GM19193 (cell line): ENCODE results near the gene AQP6.
A peak's percentile ranks its signal among the peaks of the same experiment; 100 is the strongest.

Experiments
- POLR2A ChIP-seq: IDR thresholded peaks from 4 replicates; pipeline ENCODE4 v1.6.1; 2011; ENCODE audit not compliant: insufficient read depth, insufficient read length; ENCODE audit errors: extremely low read depth

AQP6 gene

DNA sequence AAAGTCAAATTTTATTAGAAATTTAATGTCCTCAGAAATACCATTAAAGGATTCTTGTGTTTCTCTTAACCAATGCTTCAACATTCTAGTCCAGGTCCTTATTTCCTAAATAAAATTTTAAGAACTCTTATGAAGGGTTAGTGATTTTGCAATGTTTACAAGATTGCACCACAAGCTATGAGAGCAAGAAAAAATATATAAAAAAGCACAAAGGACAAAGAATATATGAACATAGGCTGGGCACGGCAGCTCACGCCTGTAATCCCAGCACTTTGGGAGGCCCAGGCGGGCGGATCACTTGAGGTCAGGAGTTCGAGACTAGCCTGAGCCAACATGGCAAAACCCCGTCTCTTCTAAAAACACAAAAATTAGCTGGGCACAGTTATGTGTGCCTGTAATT is 44.9 kb downstream of the AQP6 start:
- no peak for TF ChIP-seq POLR2A

DNA sequence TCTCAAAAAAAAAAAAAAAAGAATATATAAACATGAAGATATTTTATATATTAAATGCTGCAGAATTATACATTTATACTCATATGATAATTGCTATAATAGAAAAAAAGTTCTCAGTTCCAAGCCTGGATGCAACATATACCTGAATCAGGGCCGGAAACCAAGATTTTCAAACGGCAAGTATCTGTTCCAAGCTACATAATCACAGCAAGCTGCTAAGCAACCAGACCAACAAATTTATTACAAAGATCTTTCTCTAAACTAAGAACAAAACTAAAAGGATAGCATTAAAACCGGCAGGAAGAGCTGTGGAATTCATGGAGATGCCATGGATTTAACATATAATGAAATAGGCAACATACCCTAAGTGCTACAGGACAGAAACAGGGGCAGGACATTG is 45.4 kb downstream of the AQP6 start:
- TF ChIP-seq POLR2A, result no peak

DNA sequence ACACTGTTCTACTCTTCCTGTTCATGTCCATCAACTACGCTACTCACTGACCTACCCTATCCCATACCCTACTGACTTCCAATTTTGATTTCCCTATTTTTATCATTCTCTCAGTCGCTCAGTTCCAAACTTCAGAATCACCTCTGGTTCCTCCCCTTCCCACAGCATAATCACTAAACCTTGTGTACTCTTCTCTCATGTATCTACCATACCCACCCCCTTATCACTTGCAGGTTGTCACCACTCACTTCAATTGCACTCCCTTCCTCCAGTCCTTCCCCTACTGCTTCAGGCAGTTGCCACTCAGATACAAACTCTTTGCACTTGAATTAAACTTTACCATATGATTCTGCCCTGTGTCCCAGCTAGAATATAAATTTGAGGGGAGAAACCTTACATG is 46.2 kb downstream of the AQP6 start:
- no peak for TF ChIP-seq POLR2A

DNA sequence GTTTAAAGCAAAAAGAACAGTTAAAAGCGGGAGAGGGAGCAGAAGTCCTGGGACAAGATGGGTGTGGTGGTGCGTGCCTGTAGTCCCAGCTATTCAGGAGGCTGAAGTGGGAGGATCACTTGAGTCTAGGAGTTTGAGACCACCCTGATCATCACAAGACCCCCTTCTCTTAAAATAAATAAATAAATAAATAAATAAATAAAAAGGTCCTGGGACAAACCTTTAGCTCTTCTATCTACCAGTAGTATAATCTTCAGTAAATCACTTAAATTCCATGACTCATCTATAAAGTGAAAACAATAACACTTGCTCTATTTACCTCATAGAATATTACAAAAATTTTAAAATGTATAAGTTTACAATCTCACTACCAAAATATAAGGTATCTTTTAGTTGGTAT is 46.8 kb downstream of the AQP6 start:
- TF ChIP-seq POLR2A, result no peak

DNA sequence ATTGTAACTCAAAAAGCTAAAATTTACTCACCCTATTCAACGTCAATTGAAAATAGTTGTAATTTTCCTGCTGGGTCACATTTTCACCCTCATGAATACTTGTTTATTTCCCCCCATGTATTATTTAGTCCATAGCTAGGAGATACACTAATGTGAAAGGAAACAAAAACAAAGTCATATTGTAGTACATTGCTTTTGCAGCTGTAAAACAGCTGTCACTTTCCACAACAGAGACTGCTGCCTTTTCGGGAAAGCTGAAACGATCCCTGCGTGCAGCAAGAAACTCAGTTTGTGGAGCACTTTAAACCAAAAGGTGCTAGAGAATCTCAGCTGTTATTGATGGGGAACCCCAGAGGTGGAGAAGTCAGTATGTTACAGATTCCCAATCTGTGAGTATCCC is 48.3 kb downstream of the AQP6 start:
- TF ChIP-seq POLR2A, result no peak

DNA sequence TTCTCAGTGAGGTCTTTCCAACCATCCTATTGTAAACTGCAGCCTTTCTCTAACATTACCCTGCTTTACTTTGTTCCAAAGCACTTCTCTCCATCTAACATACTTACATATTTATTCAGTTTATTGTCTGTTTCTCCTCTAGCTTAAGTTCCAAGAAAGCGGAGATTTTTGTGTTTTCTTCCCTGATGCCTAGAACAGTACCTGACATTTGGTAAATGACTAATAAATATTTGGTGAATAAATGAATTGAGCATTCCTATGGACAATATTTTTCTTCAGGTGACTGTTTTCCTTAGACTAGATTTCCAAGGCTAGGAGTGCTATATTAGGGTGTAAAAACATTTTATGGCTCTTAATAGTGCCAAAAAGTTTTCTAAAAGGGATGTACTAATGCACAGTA is 50.2 kb downstream of the AQP6 start:
- TF ChIP-seq POLR2A, result no peak

DNA sequence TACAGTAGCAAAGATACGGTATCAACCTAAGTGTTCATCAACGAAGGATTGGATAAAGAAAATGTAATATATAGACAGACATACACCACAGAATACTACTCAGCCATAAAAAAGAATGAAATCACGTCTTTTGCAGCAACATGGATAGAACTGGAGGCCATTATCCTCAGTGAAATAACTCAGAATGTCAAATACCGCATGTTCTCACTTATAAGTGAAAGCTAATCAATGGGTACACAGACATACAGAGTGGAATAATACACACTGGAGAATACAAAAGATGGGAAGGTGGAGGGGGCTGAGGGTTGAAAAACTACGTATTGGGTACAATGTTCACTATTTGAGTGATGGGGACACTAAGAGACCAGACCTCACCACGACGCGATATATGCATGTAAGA is 51.5 kb downstream of the AQP6 start:
- no peak for TF ChIP-seq POLR2A

DNA sequence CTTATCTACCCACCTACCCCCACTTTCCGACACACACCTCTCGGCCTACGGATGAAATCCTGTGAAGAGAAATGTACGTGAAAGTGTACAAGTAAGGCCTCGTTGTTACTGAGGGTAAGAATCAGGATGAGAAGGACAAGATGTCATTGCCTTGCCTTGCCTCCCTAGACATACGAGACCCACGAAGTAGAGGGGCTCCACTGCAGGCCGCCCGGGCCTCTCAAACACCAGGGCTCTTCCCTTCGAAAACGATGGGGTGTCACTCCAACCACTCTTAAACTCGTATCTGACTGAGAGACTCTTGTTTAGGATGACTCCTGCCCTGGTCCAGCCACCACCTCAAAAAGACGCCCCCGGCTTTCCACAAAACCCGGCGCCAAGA is 52.0 kb downstream of the AQP6 start:
- no peak for TF ChIP-seq POLR2A

DNA sequence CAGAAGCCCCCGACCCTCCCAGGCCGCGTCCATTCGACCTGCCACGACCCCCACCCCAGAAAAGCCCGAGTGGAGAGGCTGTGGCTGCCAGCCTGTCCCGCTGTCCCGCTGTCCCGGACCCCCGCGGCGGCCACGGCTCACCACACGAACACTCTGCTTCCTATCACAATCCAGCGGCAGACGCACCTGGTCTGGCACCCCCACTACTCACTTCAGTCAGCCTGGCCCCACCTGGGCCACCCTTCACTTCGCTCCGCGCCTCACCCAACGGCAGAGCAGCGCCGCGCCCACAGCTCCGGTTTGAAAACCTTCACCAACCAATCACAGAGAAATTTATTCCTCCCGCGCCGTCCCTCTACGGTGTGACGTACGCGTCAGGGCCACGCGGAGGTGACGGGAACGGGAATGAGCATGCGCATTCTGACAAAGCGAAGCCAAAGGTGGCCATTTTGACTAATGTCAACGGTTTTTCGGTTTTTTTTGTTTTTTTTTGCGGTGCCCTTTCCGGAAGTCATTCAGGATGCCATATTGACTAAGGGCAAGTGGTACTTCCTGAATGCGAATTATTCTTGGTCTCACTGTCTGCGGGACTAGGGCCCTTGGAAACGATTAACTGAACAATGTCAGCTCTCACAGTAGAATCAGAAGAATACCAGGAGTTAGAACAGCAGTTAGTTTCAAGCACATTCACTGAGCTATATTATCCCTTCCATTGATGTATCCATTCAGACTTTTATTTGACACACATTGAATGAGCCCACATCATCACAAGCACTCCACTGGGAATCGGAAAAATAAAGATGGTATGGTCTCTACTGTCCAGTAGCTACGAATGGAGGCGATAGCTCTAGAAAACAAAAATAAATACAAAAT is 52.7 kb downstream of the AQP6 start, which contains the start of gene RACGAP1:
RACGAP1 (minus strand) TSS at position 308 of the 873 bp plus-strand sequence. CDS start 8,779 bp downstream, outside the sequence.
- TF ChIP-seq POLR2A, result peak; percentile 81

DNA sequence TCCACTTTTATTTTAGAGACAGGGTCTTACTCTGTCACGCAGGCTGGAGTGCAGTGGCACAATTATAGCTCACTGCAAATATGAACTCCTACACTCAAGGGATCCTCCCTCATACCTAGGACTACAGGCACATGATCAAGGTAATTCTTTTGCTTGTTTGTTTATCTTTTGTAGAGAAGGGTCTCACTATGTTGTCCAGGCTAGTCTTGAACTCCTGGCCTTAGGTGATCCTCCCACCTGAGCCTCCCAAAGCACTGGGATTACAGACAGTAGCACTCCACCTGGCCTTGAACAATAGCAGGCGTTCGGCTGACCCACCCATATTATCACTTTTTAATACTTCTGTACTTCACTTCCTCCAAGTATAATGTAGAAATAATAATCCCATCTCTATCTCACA is 53.9 kb downstream of the AQP6 start:
- no peak for TF ChIP-seq POLR2A
